ENCODE results near the gene RIMBP2.
"Not testable (repeated sequence)": the region's sequence is repeated elsewhere in the genome, so short reads cannot be mapped to it uniquely, and the experiment has no call there.

The RIMBP2 gene

GRCh38 chr12:130602251-130602650, 113.8 kb downstream of the RIMBP2 start:
- DNase-seq (ENCODE audit: low read depth): no peak

- DNase-seq (ENCODE audit: low read depth): no peak
These were observed 114.8 kb downstream of the RIMBP2 start for GRCh38 chr12:130601327-130601726.

GRCh38 chr12:130596241-130596640, 119.9 kb downstream of the RIMBP2 start:
- DNase-seq (ENCODE audit: low read depth): no peak

- DNase-seq (ENCODE audit: low read depth): no peak
These were observed 120.5 kb downstream of the RIMBP2 start for GRCh38 chr12:130595566-130595965.

GRCh38 chr12:130593056-130593455, 123.0 kb downstream of the RIMBP2 start:
- no peak for DNase-seq (ENCODE audit: low read depth)

- no peak for DNase-seq (ENCODE audit: low read depth)
These were observed 123.5 kb downstream of the RIMBP2 start for GRCh38 chr12:130592641-130593040.

GRCh38 chr12:130591736-130592135, 124.4 kb downstream of the RIMBP2 start:
- no peak for DNase-seq (ENCODE audit: low read depth)

GRCh38 chr12:130590685-130591084, 125.4 kb downstream of the RIMBP2 start:
- DNase-seq (ENCODE audit: low read depth): no peak

- no peak for DNase-seq (ENCODE audit: low read depth)
These were observed 126.4 kb downstream of the RIMBP2 start for GRCh38 chr12:130589540-130590317.

- no peak for DNase-seq (ENCODE audit: low read depth)
These were observed 127.2 kb downstream of the RIMBP2 start for GRCh38 chr12:130588696-130589539.

GRCh38 chr12:130587966-130588365, 128.1 kb downstream of the RIMBP2 start:
- DNase-seq (ENCODE audit: low read depth): no peak

- not testable (repeated sequence) for DNase-seq (ENCODE audit: low read depth)
These were observed 131.6 kb downstream of the RIMBP2 start for GRCh38 chr12:130584475-130584874.

- no peak for DNase-seq (ENCODE audit: low read depth)
These were observed 132.3 kb downstream of the RIMBP2 start for GRCh38 chr12:130583800-130584199.

GRCh38 chr12:130583317-130583716, 132.8 kb downstream of the RIMBP2 start:
- no peak for DNase-seq (ENCODE audit: low read depth)

- DNase-seq (ENCODE audit: low read depth): no peak
These were observed 133.8 kb downstream of the RIMBP2 start for GRCh38 chr12:130582286-130582685.

- DNase-seq (ENCODE audit: low read depth): no peak
These were observed 134.3 kb downstream of the RIMBP2 start for GRCh38 chr12:130581782-130582181.

GRCh38 chr12:130579231-130579630, 136.9 kb downstream of the RIMBP2 start:
- no peak for DNase-seq (ENCODE audit: low read depth)

GRCh38 chr12:130577351-130577750, 138.7 kb downstream of the RIMBP2 start:
- DNase-seq (ENCODE audit: low read depth): no peak

GRCh38 chr12:130576371-130576816, 139.7 kb downstream of the RIMBP2 start:
- no peak for DNase-seq (ENCODE audit: low read depth)

- DNase-seq (ENCODE audit: low read depth): no peak
These were observed 141.7 kb downstream of the RIMBP2 start for GRCh38 chr12:130574402-130574801.

GRCh38 chr12:130573766-130574165, 142.3 kb downstream of the RIMBP2 start:
- DNase-seq (ENCODE audit: low read depth): no peak

GRCh38 chr12:130573235-130573634, 142.9 kb downstream of the RIMBP2 start:
- no peak for DNase-seq (ENCODE audit: low read depth)

GRCh38 chr12:130572553-130572952, 143.5 kb downstream of the RIMBP2 start:
- DNase-seq (ENCODE audit: low read depth): no peak
